ENCODE results near the gene GRAMD1B. TPM values are rescaled to one million over a fixed set of nuclear protein-coding genes. Genes with fewer than 3 reads are reported as not detected.
"Not testable (repeated sequence)": the region's sequence is repeated elsewhere in the genome, so short reads cannot be mapped to it uniquely, and the experiment has no call there.

GRAMD1B gene
- total and polyA plus RNA-seq, 2 experiments from 2014 or later: 15.5 to 81.5 TPM

- Histone ChIP-seq H3K36me3 (no peaks in the 10 kb centered on the region), H3K27ac (no peak overlapping the region), H3K4me1 (ENCODE audit: low read depth) (peaks cover 9% of the 10 kb centered on the region), H3K4me3 (no peak overlapping the region), H3K9me3 (ENCODE audit: low read depth) (no peaks in the 10 kb centered on the region), H3K27me3 (no peaks in the 10 kb centered on the region)
- DNase-seq (ENCODE audit: low read depth in 1 of 2, low spot score in 1 of 2): no peak
- TF ChIP-seq CTCF (IDR thresholded peaks at IDR 0.05; ENCODE audit: low read depth, low read length): no peak
These were observed 24.7 kb downstream of the GRAMD1B start for GRCh38 chr11:123454796-123455195.

- not testable (repeated sequence) for H3K27me3 ChIP-seq; H3K27ac ChIP-seq; H3K4me3 ChIP-seq; DNase-seq (ENCODE audit: low read depth in 1 of 2, low spot score in 1 of 2); H3K9me3 ChIP-seq (ENCODE audit: low read depth); H3K36me3 ChIP-seq
- H3K4me1 ChIP-seq (ENCODE audit: low read depth): peaks cover 22% of the 10 kb centered on the region
These were observed 26.4 kb downstream of the GRAMD1B start for GRCh38 chr11:123456448-123456847.

GRCh38 chr11:123457187-123457770, 27.2 kb downstream of the GRAMD1B start:
- H3K9me3 ChIP-seq (ENCODE audit: low read depth): no peaks in the 10 kb centered on the region
- H3K36me3 ChIP-seq: no peaks in the 10 kb centered on the region
- no peak for TF ChIP-seq CTCF (IDR thresholded peaks at IDR 0.05; ENCODE audit: low read depth, low read length)
- H3K4me1 ChIP-seq (ENCODE audit: low read depth): peaks cover 25% of the 10 kb centered on the region
- no peak overlapping the region for H3K27ac ChIP-seq
- DNase-seq (ENCODE audit: low read depth in 1 of 2, low spot score in 1 of 2): peak in 1 of 2 donors; percentile 80
- H3K4me3 ChIP-seq: no peak overlapping the region
- H3K27me3 ChIP-seq: no peaks in the 10 kb centered on the region

GRCh38 chr11:123458501-123458900, 28.4 kb downstream of the GRAMD1B start:
- no peak overlapping the region for H3K27ac ChIP-seq
- H3K4me1 ChIP-seq (ENCODE audit: low read depth): peaks cover 27% of the 10 kb centered on the region
- H3K36me3 ChIP-seq: no peaks in the 10 kb centered on the region
- H3K4me3 ChIP-seq: no peak overlapping the region
- H3K9me3 ChIP-seq (ENCODE audit: low read depth): no peaks in the 10 kb centered on the region
- TF ChIP-seq CTCF (IDR thresholded peaks at IDR 0.05; ENCODE audit: low read depth, low read length): no peak
- no peaks in the 10 kb centered on the region for H3K27me3 ChIP-seq
- no peak for DNase-seq (ENCODE audit: low read depth in 1 of 2, low spot score in 1 of 2)

- Histone ChIP-seq H3K27me3 (no peaks in the 10 kb centered on the region), H3K4me3 (no peak overlapping the region), H3K9me3 (ENCODE audit: low read depth) (no peaks in the 10 kb centered on the region), H3K36me3 (no peaks in the 10 kb centered on the region), H3K27ac (peak overlapping the region; percentile 57), H3K4me1 (ENCODE audit: low read depth) (peaks cover 27% of the 10 kb centered on the region)
- DNase-seq (ENCODE audit: low read depth in 1 of 2, low spot score in 1 of 2): no peak
- TF ChIP-seq CTCF (IDR thresholded peaks at IDR 0.05; ENCODE audit: low read depth, low read length): no peak
These were observed 30.1 kb downstream of the GRAMD1B start for GRCh38 chr11:123460012-123460700.

GRCh38 chr11:123461164-123461563, 31.1 kb downstream of the GRAMD1B start:
- Histone ChIP-seq H3K27me3 (no peaks in the 10 kb centered on the region), H3K36me3 (no peaks in the 10 kb centered on the region), H3K4me3 (no peak overlapping the region), H3K9me3 (ENCODE audit: low read depth) (no peaks in the 10 kb centered on the region), H3K4me1 (ENCODE audit: low read depth) (peaks cover 27% of the 10 kb centered on the region), H3K27ac (peak overlapping the region; percentile 57)
- no peak for TF ChIP-seq CTCF (IDR thresholded peaks at IDR 0.05; ENCODE audit: low read depth, low read length)
- DNase-seq (ENCODE audit: low read depth in 1 of 2, low spot score in 1 of 2): no peak

GRCh38 chr11:123465667-123466066, 35.6 kb downstream of the GRAMD1B start:
- not testable (repeated sequence) for H3K4me3 ChIP-seq; H3K36me3 ChIP-seq; H3K27ac ChIP-seq; H3K27me3 ChIP-seq; H3K9me3 ChIP-seq (ENCODE audit: low read depth); DNase-seq (ENCODE audit: low read depth in 1 of 2, low spot score in 1 of 2)
- H3K4me1 ChIP-seq (ENCODE audit: low read depth): peaks cover 22% of the 10 kb centered on the region

GRCh38 chr11:123466172-123466571, 36.1 kb downstream of the GRAMD1B start:
- not testable (repeated sequence) for H3K27me3 ChIP-seq; H3K4me3 ChIP-seq; H3K36me3 ChIP-seq; H3K9me3 ChIP-seq (ENCODE audit: low read depth); H3K27ac ChIP-seq; DNase-seq (ENCODE audit: low read depth in 1 of 2, low spot score in 1 of 2)
- H3K4me1 ChIP-seq (ENCODE audit: low read depth): peaks cover 18% of the 10 kb centered on the region

Measured in cardiac muscle cell (in vitro differentiated cells and primary cell).